D341Med (cell line): ENCODE results near the gene GLYATL1B.
"Not testable (repeated sequence)": the region's sequence is repeated elsewhere in the genome, so short reads cannot be mapped to it uniquely, and the experiment has no call there.

Experiments
- DNase-seq: peaks from one replicate; pipeline ENCODE4 v3.0.0; 2012; ENCODE audit warnings: low spot score

The GLYATL1B gene

DNA sequence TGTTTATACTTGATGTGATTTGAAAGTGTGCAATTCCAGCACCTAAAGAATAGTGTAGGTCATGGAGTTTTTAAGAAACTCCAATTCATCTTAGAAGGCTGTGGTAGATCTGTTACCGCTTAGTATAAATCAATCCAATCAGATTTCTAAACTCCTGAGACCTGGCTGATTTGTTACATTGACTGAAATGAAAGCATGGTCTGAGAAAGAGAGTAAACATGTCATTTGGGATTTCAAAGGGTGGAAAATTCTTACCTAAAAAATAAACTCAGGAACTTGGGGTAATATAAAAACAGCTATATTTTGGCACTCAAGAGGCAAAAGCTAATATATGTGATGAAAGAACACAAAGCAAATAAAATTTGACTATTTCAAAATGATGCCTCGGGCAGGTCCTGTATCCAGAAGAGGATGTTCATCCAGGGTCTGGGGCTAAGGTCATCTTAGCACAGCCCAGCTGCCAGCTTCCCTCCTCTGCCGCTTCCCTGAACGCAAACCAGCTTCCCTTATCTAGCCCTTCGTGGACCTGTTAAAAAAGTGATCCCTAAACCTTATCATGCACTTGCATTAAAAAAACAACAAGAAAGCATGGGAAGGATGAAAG lies 10.0 kb downstream of the GLYATL1B start:
- DNase-seq: not testable (repeated sequence)

- DNase-seq: peak; percentile 36
Measured at GRCh38 chr11:59097113-59097708, 11.1 kb downstream of the GLYATL1B start.

- not testable (repeated sequence) for DNase-seq
Measured at GRCh38 chr11:59097938-59098337, 11.8 kb downstream of the GLYATL1B start.

- no peak for DNase-seq
Measured at GRCh38 chr11:59102259-59102765, 16.2 kb downstream of the GLYATL1B start.

DNA sequence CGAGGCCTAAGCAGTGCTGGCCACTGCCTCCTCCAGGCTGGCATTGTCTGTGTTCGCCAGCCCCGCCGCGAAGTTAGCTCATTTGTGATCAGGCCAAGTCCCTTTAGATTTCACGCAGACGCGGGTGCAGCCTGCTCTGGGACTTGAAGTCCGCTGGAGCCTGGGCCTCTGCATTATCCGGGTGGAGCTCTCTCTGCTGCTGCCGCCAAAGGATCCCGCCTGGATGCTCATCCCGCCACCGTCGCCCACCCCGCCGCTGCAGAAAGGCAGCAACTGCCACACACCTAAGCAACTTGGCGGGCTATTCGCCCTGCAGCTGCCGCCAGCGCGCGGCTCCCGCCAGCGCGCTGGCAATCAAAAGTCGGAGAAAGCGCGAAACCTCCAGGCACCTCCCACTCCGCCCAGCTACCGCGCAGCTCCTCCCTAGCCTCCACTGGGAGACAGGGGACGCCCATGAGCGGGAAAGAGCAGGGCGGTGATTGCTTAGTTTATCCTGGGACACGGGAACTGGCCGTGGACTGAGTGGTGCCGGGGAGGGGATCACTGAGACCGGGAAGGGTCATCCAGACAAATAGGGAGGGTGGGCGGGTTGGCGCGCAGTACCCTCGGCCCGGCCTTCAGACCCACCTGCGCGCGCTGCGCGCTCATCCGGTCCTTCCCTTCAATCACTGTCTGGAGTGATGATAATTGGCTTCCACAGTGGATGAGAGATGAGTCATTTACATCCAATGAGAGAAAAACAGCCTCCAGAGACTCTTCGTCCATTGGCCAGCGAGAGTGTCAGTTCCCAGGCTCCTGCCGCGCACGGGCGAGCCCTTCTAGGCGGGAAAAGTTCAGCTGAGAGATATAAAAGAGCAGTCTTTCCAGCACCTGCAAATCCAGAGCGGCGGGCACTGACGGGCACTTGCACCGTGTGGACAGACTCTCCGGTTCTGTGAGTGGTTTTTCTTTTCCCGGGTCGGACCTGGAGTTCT lies 20.5 kb downstream of the GLYATL1B start, which contains the start of gene FAM111B:
Gene FAM111B, plus strand, starts transcription at position 875 of the 974 bp plus-strand sequence. CDS start 2,389 bp downstream, outside the sequence.
- peak; percentile 87 for DNase-seq

DNA sequence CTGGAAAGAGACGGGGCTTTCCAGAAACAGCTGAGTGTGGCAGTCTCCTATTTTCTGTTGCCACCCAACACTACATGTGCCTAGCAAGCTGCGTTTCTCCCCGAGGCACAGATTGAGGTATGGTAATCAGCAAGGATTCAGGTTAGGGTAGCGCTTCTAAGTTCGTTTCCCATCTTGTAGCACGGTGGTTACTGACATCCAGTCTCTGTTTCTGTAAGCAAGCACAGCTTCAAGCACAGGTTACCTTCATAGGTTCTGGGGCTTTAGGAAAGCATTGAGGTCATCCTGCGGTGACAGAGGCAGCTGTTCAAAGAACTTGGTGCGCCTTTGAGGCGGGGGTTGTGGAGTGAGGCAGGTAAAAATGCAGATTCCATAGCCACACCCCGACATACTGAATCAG lies 21.6 kb downstream of the GLYATL1B start:
- DNase-seq: not testable (repeated sequence)

DNA sequence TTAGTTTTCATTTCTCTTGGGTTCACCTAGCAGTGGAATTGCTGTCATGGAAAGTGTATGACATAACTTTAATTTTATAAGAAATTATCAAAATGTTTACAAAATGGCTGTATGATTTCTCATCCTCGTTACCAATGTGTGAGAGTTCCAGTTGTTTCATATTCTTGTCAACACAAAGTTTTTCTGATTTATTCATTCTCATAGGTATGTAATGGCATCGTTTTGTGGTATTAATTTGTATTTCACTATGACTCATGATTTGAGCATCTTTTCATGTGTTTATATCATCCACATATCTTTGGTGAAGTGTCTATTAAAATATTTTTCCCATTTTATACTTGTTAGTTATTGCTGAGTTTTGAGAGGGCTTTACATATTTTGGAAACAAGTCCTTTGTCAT lies 26.4 kb downstream of the GLYATL1B start:
- no peak for DNase-seq

DNA sequence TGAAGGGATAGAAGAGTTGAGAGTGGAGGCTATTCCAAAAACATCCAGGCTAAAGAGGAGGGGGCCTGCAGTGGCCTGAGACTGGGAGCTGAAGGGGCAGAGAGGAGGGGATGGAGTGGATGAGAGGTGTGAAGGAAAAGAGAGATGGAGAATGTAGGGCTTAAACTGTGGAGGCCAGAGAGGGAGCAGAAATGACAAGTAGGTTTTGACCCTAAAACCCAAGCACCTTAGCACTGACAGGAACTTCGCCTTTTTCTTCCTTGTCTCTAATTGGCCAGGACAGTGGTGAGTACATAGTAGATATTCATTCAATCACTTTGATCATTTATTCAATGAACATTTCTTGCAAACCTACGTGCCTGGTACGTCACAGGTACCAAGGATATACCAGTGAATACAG lies 28.2 kb downstream of the GLYATL1B start:
- no peak for DNase-seq

- DNase-seq: no peak
Measured at GRCh38 chr11:59115553-59115952, 29.4 kb downstream of the GLYATL1B start.

DNA sequence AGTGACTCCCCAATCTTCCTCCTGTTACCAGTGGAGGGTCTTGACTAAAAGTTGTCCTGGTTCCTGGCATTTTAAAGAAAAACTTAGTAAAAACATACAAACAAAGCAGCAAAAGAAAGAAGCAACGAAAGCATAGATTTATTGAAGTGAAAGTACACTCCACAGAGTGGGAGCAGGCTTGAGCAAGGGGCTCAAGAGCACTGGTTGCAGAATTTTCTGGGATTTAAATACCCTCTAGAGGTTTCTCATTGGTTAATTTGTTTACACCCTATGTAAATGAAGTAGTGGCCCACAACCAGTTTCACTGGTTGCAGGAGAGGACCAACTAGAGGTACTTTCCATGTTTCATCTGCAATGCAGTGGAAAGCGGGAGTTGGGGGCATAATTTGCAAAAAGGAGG lies 31.7 kb downstream of the GLYATL1B start:
- no peak for DNase-seq

GRCh38 chr11:59119826-59120225 lies 33.7 kb downstream of the GLYATL1B start:
- no peak for DNase-seq

GRCh38 chr11:59135648-59136461 lies 49.7 kb downstream of the GLYATL1B start:
- DNase-seq: peak; percentile 91

DNA sequence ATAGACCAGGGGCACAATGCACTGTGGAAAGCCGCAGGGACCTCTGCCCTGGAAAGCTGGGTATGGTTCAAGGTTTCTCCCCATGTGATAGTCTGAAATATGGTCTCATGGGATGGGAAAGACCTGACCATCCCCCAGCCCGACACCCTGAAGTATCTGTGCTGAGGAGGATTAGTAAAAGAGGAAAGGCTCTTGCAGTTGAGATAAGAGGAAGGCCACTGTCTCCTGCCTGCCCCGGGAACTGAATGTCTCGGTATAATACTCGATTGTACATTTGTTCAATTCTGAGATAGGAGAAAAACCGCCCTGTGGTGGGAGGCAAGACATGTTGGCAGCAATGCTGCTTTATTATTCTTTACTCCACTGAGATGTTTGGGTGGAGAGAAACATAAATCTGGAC lies 50.4 kb downstream of the GLYATL1B start:
- DNase-seq: not testable (repeated sequence)

DNA sequence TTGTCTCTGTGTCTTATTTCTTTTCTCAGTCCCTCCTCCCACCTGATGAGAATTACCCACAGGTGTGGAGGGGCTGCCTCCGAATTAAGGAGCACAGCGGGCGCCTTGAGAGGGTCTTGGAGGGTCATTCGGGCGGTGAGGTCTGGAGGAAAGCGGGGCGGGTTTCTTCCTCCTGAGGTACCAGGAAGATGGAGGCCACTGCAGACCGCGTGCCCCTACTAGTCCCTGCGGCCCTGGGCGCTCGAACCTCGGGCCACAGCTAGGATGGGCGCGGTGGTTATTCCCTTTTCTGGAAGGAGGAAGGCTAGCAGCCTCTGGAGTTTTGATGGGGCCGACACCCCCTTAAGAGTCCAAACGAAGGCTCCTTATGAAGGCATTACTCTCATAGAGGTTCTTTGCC lies 51.1 kb downstream of the GLYATL1B start:
- DNase-seq: no peak

GRCh38 chr11:59138643-59139042 lies 52.5 kb downstream of the GLYATL1B start:
- no peak for DNase-seq

- DNase-seq: no peak
Measured at GRCh38 chr11:59141191-59141590, 55.1 kb downstream of the GLYATL1B start.

DNA sequence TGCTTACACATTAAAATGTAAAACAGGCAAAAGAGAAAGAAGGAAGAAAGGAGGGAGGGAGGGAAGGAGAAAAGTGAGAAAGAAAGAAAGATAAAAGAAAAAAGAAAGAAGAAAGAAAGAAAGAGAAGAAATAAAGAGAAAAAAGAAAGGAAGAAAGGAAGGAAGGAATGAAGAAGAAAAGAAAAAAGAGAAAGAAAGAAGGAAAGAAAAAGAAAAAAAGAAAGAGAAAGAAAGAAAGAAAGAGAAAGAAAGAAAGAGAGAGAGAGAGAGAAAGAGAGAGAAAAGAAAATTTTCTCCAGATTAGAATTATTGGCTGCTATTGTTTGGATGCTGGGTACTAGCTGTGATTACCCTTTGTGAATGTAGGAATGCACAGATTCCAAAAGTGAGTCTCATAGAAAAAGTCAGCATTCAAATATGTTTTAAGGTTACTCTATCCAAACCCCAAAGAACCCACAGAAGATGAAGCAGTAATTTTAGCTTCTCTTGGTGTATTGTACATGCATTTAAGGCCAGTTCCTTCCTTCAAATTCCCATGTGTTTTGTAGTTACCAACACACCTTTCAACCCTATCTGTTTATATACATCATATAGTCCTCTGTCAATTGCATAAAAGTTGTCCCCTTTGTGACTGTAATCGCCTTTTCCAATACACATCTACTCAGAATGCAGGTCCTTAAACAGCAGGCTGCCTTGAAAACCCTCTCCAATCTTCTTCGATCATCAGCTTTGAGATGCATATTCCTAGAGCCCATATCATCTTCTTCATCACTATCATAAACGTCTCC lies 55.8 kb downstream of the GLYATL1B start:
- DNase-seq: no peak

- DNase-seq: peak; percentile 67
Measured at GRCh38 chr11:59142530-59143507, 56.7 kb downstream of the GLYATL1B start, which contains the start of gene FAM111A. Gene FAM111A (plus strand): TSS chr11:59142856. CDS start chr11:59148873, 6,017 bp downstream.

GRCh38 chr11:59144096-59144495 lies 58.0 kb downstream of the GLYATL1B start:
- no peak for DNase-seq
